ENCODE data around the gene MAP1A.
"Not testable (repeated sequence)": the region's sequence is repeated elsewhere in the genome, so short reads cannot be mapped to it uniquely, and the experiment has no call there.

The MAP1A gene

GRCh38 chr15:43529587-43530345 lies 12.4 kb downstream of the MAP1A start:
- DNase-seq (ENCODE audit: low read depth): no peak

GRCh38 chr15:43531018-43531670 lies 13.7 kb downstream of the MAP1A start:
- no peak for DNase-seq (ENCODE audit: low read depth)

- not testable (repeated sequence) for DNase-seq (ENCODE audit: low read depth)
These were observed 15.4 kb downstream of the MAP1A start for GRCh38 chr15:43532826-43533225.

- DNase-seq (ENCODE audit: low read depth): no peak
These were observed 17.5 kb downstream of the MAP1A start for GRCh38 chr15:43534897-43535296.

GRCh38 chr15:43538091-43538490 lies 20.7 kb downstream of the MAP1A start:
- no peak for DNase-seq (ENCODE audit: low read depth)

- DNase-seq (ENCODE audit: low read depth): no peak
These were observed 24.4 kb downstream of the MAP1A start for GRCh38 chr15:43541785-43542184.

- DNase-seq (ENCODE audit: low read depth): no peak
These were observed 26.9 kb downstream of the MAP1A start for GRCh38 chr15:43544266-43544665.

GRCh38 chr15:43545426-43545825 lies 28.0 kb downstream of the MAP1A start:
- no peak for DNase-seq (ENCODE audit: low read depth)

- no peak for DNase-seq (ENCODE audit: low read depth)
These were observed 30.1 kb downstream of the MAP1A start for GRCh38 chr15:43547539-43547938.

- DNase-seq (ENCODE audit: low read depth): no peak
These were observed 33.3 kb downstream of the MAP1A start for GRCh38 chr15:43550527-43551363.

GRCh38 chr15:43552256-43552655 lies 34.8 kb downstream of the MAP1A start:
- DNase-seq (ENCODE audit: low read depth): no peak

GRCh38 chr15:43552986-43553385 lies 35.6 kb downstream of the MAP1A start:
- DNase-seq (ENCODE audit: low read depth): no peak

- not testable (repeated sequence) for DNase-seq (ENCODE audit: low read depth)
These were observed 45.3 kb downstream of the MAP1A start for GRCh38 chr15:43562753-43563152.

- not testable (repeated sequence) for DNase-seq (ENCODE audit: low read depth)
These were observed 46.4 kb downstream of the MAP1A start for GRCh38 chr15:43563793-43564192.

- not testable (repeated sequence) for DNase-seq (ENCODE audit: low read depth)
These were observed 49.2 kb downstream of the MAP1A start for GRCh38 chr15:43566615-43567014.

GRCh38 chr15:43574607-43575006 lies 57.2 kb downstream of the MAP1A start:
- not testable (repeated sequence) for DNase-seq (ENCODE audit: low read depth)
